ENCODE data around the gene RYR3. TPM values are rescaled to one million over a fixed set of nuclear protein-coding genes. Genes with fewer than 3 reads are reported as not detected.
A peak's percentile ranks its signal among the peaks of the same experiment; 100 is the strongest.

RYR3 gene
- 0.72 TPM for total RNA-seq

DNA sequence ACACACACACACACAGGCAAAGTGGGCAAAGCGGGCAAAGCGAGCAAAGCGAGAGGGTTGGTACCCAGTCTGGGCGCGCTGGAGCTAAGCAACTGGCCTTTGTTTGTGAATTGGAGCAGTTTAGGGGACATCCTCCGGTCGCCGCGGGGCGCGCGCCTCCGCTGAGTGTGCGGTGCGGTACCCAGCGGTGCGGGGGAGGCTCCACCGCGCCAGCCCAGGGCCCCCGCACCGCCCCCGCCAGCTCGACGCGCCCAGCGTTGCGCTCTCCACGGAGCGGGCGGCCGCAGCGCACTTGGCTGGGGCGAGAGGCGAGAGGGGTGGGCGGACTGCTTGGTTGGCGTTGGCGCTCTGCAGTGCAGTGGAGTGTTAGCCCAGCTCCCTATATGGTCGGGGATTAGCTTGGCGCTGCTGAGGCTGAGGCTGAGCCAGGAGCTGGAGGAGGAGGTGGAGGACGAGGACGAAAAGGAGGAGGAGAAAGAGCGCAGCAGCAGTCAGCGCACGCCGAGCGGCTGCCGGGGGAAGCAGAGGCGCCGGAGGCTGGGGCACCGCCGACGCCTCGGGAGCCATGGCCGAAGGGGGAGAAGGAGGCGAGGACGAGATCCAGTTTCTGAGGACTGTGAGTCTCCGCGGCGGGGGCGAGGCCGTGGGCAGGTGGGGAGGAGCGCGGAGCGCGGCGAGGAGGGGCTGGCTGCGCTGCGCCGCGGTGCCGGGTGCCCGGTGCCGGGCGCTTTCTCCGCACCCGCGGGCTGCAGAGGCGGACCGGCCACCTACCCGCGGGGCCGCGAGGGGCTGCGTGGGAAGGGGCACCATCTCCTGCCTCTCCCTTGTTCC lies at the start of gene RYR3:
Gene RYR3, plus strand, starts transcription at position 487 of the 831 bp plus-strand sequence. Its CDS starts 79 bp downstream, at position 566.
- ATAC-seq, result peak; percentile 36

DNA sequence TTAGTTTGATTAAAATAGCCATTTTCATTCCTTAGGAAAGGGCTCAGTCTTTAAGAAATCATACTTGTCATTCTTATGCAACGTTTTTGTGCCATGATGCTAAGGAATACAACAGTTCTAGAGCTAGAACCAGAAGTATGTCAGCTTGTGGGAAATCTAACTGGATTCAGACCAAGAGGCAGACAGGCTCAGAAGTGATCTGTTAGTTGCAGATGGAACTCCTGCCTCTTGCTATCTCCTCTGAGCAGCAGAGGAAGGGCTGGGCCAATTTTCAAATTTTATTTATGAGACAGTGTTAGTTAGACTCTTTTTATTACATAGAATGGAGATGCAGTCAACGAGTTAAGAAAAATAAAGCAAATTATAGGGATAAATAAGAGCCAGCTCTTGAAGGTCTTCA lies 48.5 kb upstream of the RYR3 start:
- no peak for ATAC-seq

DNA sequence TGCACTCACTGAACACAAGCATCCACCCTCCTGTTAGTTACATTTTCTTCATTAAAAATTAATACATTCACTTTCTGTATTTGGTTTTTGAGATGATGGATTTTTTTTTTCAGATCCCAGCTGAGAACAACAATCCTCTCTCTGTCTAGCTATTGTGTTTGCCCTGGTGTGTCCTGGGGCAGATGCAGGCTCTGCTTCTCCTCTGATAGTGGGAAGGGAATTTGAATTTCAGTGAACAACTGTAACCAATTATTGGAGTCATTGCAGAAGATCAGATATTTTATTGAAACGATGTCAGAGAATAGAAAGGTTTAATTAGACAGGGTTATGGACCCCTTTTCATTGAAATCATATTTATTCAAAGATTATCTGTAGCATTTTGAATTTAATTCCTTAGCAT lies 33.1 kb upstream of the RYR3 start:
- no peak for ATAC-seq

DNA sequence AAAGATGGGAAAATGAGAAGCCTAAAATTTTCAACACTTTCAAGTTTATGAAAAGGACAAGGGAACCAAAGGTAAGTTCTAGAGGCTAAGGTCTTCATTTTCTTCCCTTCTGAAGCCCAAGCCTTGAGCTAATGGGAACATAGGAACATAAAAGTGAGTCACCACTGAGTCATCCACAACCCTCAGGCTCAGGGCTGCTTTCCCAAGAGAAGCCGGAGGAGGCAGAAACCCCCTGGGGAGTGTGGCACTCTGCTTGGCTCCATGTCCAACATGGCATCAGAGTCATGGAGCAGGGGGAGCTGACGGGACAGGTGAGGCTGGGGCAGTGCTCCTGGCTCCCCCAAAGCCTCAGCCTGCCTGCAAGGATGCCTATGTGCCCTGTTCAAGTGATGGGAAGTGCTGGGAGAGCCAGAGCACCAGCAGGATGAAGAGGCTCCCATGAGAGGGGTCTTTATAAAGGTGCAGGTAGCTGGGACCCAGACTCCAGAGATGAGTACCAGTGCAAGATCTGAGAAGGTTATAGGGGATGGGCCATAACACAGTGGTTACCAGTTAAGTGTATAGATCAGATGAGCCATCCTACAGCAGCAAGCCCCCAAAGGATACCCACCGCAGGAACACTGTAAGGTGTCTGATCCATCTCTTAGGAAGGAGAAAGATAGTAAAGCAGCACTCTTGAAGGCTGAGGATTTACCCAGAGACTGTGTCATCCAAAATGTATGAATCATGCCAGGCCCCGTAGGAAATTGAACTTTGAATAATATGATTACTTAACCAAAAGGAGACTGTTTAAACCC lies 31.8 kb upstream of the RYR3 start:
- peak; percentile 92 for ATAC-seq

DNA sequence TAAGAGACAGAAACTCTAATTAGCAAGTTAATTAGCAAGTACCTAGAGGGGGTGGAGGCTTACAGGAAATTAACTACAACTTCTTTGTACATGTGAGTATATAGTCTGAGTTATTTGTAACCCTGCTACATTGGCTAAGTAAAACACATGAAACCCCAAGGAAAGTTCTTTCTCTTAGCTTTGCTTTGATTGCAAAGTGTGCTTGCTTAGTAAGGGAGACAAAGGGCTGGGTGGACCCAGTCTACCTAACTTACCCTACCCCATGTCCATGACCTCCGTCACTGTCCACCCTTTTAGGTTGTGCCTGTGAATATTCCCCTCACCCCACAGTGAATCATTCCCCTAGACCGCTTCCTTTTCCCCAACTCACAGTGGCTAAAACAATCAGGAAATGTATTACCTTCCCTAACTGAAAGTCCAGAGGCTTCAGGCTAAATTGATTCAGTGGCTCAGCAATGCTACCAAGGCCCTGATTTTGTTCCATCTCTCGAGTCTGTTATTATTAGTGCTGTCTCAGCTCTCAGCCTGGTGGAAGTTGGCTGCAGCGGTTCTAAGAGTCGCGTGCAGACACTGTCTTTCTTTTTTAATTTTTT lies 31.1 kb upstream of the RYR3 start:
- ATAC-seq, result peak; percentile 40

DNA sequence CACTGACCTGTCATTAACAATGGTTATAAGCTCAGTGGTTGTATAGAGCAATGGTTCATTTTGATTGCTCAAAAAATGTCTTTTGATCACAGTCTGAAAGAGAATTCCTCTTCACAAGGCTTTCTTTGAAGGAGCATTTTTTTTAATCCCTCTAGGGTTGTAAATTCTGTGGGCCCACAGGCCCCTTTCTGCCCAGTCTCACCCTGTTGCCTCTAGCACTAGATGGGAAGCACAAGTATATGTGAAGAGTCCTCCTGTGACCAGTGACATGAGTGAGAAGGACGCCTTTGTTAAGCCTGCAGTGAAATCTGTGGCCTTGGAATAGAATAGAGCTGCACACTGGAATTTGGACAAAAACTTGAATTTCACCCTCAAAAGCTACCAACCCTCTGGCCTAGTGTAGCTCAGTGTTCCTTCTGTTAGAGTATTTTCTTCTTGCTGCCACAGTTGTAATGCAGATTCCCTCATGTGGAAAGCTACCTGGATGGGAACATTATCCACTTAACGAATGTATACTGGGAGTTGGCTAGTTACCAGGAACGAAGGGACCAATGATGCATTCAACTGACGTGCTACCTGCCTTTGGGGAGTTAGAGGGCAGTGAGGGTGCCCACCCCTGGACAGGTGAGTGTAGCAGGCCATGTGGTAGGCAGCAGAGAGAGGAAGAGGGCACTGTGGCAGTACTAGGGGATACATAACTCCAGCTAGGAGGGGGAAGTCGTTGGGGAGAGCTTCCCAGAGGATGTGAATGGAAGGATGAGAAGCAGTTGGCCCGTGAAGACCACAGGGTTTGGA lies 28.3 kb upstream of the RYR3 start:
- ATAC-seq, result no peak

DNA sequence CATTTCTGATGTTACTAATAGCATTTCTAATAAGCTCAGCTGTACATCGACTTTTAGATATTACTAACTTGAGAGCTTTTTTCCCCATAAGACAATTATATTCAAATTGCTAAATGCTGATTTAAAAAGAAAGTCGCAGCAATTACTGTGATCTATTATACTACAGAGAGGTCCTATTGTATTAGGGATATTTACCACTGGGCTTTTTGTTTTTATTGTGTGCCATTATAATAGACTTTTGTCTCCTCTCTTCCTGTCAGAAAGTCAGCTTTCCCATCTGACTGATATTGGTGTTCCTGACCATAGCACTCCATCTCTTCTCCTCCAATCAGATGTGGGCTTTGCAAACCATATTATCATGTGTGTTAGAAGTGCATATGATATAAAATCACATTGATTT lies 27.2 kb upstream of the RYR3 start:
- ATAC-seq, result no peak

DNA sequence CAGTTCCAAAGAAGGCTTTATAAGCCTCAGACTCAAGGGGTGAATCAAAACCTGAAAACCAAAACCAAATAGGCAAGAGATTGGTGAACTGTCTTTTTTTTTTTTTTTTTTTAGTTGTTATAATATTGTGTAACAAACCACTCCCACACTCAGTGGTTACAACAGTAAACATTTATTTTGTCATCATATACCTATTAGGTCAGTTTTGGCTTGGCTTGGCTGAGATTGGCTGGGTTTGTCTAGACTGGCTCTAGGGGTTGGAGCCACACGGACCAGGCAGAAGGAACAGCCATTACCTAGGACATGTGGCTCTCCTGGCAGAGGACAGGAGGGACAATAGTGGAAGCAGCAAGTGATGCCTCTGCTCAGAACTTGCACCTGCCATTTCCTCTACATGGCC lies 26.4 kb upstream of the RYR3 start:
- ATAC-seq, result no peak

DNA sequence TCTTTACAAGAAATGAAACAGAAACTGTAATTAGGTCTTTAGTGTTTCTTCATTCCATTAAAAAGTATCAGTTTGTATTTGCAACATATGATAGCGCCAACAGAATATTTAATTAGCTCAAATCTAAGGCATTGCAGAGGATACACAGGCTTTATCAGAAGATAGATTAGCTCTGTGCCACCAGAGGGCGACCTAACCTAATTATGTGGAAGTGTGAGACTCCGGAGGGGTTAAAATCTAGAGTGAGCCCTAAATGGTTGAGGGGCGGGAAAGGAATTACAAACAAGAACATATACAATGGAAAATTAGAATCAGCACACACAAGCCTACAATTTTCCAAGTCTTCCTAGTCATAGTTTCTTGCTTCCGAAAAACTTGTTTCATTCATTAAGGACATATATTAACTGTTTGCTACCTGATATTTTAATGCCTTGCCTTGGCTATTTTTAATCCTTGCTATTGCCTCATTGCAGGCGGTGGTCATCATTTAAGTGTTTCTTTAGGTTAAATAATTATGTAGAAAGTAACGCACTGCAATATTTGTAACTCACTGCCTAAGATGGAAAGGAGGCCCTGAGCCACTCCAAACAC lies 18.0 kb upstream of the RYR3 start:
- ATAC-seq, result peak; percentile 54

DNA sequence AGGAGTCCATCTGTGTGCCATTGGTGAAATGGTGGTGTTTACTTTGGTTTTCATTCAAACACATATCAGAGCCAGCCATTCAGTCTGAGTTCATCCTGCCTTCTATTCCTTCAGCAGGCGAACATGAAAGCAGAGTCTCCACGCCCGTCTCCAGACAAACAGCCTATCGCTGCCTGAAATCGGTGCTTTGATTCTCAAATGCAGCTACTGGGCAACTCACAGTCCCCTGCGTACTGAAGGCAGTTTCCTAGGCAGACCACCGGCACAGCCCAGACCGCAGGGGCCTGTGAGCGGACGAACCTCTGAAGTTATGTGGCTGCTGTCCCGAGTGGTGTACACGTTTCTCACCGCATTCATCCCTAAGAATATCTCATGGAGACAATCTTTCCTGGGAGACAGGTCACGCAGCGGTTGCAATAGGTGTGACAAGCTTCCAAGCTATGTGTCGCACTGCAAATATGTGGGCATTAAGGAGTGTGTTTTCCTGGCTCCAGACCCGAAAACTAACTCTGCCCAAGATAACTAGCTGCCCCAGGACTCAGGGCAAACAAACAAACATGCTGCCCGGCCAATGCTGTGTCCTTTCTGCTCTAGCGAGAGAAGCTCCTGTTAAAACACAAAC lies 16.9 kb upstream of the RYR3 start:
- no peak for ATAC-seq

DNA sequence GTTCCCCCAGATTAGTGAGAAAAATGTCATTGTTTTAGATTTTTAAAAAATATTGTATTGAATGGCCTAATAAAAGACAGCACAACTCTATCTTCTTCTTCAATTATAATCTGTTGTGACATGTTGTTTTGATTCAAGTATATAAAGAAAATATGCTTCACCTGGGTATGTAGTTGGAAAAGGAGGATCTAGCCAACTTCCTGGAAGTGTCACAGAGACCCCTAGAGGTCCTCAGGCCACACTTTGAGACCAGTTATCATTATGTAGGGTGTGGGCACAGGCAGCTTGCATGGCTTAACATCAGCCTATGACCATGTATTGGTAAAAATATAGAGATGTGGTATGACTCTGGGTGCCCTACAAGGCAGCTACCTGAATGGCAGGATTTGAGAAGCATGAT lies 14.7 kb upstream of the RYR3 start:
- no peak for ATAC-seq

DNA sequence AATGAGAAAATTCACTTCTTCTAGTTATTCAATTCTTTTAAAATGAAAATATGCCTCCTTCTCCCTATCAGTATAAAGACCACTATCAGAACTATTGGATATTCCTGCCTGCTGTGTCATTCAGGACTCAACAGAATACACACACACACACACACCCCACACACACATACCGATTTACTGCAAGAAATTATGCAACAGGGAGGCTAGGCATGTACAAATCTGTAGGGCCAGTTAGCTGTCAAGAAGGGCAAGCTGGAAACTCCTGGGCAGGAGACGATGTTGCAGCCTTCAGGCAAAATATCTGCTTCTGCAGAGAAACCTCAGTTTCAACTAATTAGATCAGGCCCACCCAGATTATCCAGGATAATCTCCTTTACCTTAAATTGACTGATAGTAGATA lies 13.9 kb upstream of the RYR3 start:
- no peak for ATAC-seq

DNA sequence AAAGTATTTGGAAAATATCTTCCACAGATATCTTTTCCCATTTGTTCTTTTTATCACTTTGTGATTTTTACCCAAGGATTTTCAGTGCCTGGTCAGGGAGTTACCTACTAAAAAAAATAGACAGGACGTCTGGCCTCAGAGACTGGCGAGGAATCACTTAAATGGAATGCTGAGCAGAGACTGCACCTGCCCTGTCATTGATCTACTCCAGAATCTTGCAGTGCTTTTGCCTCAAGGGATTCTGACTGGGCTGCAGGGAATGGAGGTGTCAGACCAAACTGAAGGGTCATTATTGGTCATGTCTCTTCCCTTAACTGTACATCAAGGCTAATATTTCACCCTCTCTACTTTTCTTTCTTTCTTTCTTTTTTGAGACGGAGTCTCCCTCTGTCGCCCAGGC lies 12.1 kb upstream of the RYR3 start:
- no peak for ATAC-seq

DNA sequence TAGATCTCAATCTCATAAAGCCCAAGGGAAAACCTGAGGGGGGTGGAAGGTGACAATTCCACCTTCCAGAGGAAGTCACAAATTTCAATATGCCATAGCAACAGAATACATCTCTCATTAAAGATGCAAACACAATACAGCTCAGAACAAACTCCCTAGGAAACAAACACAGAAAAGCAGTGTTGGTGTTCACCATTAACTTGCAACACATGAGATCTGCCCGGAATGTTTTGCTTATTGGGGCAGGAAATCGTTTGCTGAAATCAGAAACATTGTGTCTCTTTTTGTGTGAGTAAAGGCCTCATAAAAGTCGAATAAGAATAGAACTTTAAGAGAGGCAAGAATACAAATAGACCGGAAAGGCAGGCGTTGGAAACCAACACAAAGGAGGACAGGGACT lies 5.8 kb upstream of the RYR3 start:
- ATAC-seq, result no peak

DNA sequence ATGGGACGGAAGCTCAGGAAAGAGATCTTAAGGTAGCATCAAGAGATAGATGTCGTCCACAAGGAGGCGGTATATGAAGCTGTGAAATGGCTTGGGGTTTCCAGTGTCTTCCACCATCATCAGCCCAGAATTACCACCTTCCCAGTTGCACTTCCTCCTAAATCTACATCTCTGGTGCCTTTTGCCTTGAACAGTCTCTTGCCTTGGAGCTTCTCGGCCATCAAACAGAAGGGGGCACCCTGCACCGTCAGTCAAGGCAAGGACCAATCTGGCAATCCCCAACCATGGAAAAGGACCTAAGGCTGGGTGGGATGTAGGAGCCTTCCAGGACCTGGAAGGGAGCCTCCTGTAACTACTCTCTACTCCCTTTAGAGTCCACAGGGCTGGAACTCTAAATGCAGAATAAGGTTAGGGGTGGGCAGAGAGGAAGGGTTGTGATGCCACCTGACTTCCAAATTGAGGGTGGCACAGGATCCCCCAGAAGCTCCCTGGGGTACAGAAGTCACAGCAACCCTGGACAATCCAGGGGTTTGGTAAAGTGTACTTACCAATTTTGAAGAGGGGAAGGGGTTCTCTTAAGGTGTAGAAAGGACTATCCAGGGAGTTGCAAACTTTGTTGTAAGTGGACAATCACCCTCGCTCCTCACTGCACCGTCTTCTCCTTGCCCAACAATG lies 1.0 kb upstream of the RYR3 start:
- ATAC-seq, result peak; percentile 46

DNA sequence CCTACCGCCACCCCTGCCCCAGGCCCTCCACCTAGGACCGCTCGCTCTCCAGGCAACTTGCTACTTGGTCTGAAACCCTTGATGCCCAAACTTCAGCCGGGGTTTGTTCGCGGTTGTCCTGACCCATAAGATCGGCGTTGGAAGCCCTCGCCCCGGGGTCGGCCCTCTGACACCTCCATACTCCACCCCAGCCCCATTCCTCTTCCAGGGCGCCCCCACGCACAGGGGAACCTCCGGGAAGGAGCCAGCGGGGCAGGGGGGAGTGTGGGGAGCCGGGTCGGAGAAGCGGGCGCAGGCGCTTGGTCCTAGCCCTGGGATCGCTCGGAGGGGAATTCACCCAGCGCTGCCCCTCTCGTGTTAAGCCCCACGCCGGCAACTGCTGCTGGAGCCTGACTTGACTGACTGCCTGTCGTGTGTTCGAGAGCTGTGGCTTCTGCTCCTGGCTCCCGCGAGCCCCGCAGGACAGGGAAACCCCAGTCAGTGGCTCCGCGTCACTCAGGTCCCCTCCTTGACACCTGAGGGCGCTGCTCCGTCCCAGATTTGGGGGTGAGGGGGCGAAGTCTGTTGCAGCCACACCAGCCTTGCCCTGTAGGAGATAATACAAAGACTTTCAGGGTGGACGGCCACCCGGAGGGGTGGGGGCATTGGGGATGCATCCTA lies 675 bp downstream of the RYR3 start:
- peak; percentile 17 for ATAC-seq

DNA sequence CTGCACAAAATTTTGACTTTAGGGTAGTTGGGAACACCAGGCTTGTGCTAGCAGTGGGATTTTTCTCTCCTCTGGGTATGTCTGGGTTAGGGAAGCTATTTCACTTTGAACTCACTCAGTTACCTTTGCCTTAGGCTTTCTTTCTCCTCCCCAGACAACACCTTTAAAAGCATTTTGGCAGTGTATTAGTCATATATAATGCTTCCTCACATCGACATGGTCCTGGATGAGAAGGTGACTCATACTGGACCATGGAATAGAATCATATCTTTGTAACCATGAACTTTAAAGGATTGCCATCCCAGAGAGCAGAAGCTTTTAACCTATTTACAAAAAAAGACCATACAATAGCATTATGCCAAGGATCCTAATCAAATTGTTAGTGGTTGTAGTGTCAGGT lies 2.7 kb downstream of the RYR3 start:
- peak; percentile 21 for ATAC-seq

DNA sequence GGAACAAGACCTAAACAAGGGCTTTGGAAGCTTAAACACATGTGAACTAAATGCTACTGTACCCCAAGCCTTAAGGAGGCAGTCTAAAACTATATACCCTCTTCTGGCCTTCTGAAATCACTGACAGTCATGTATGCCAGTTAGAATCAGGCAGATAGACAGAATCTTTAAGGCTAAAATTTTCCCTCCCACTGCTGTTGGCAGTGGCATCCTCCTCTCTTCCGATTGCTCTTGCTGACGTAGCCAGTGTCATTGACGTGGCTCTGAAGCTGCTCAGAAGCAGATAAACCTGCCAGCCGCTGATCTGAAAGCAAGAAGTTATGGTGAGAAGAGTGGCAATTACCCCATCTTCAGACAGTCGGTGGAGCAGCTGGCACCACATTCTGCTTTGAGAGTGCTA lies 3.3 kb downstream of the RYR3 start:
- ATAC-seq, result no peak

DNA sequence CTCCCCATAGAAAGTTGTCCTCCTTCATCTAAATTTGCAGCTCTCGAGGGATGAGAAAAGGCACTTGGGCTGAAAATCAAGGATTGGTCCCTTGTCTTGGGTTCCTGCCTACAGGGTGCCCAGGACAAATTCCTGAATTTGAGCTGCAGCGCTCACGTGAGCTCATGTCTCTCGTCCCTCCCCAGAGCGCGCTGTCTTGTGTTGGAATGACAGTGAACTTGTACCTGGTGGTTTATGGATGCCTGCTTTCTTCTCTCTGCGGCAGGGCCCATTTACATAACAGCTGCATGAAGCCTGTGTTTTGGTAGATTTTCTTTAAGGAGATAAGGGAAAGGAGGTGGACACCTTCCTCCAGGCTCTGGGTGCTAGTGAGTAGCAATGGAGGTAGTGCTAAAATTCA lies 4.3 kb downstream of the RYR3 start:
- no peak for ATAC-seq

DNA sequence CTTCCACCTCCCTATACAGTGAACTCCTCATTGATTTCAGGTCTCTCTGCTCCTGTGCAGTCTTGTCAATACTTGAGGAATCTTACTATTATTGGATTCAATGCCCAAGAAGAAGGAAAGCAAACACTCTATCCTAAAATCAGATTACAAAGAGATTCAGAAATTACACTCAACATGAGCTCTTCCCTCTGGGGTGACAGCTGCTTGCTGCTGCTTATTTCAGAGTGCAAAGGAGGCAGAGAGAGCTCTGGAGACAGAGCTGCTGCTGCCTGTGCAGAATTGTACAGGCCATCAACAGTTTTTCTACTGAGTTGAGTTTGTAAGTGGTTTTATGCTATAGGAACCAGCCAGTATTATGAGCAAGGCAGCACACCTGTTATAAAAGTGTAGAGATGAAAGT lies 7.1 kb downstream of the RYR3 start:
- no peak for ATAC-seq

DNA sequence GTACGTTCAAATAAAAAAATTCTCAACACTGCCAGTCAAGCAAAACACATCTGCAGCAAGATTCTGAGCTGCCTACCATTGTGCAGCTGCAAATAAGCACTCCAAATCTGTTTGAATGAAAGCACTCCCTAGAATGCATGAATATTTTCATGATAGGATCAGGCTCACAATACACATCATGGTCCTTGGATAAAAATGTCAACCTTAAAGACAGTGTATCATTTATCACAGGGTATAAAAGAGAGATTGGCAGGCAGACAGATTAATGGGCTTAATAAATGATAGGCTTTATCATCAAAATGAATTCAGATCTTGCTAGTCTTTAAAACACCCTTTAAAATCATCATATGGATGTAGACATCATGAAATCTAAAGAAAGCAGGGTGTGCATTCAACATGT lies 9.2 kb downstream of the RYR3 start:
- no peak for ATAC-seq

Measured in esophagus mucosa (tissue), 1 donor.